K562 (cell line): ENCODE results near the gene ZNF200. TPM values are rescaled to one million over a fixed set of nuclear protein-coding genes. Genes with fewer than 3 reads are reported as not detected.
A peak's percentile ranks its signal among the peaks of the same experiment; 100 is the strongest.

Experiments
- ATF7 ChIP-seq: fragments of 450-650 bp; IDR thresholded peaks from 2 replicates; pipeline ENCODE4 v1.7.1; 2014; ENCODE audit warnings: mild to moderate bottlenecking, moderate library complexity
- E2F3 ChIP-seq: fragments of 250-450 bp; sonication (Bioruptor Pico); IDR thresholded peaks from 2 replicates; pipeline ENCODE4 v1.4.0; 2020; ENCODE audit warnings: mild to moderate bottlenecking
- FIP1L1 ChIP-seq: fragments of 200-400 bp; formaldehyde crosslinking; IDR thresholded peaks from 2 replicates; pipeline ENCODE4 v1.6.1; 2018; ENCODE audit warnings: mild to moderate bottlenecking, low read depth, low read length; ENCODE audit not compliant: poor library complexity, severe bottlenecking
- FOXA3 ChIP-seq, 2 experiments: fragments of 450-650 bp in 1 of 2; sonication (generic) in 1 of 2; formaldehyde crosslinking; IDR thresholded peaks in 1 of 2; conservative IDR thresholded peaks in 1 of 2; 2 replicates each; pipeline versions ENCODE4 v1.4.0 to v1.8.0; 2020 to 2022; ENCODE audit warnings: mild to moderate bottlenecking in 2 of 2, missing genetic modification reagents in 1 of 2
- HOMEZ ChIP-seq: fragments of 250-450 bp; sonication (Bioruptor Pico); IDR thresholded peaks from 2 replicates; pipeline ENCODE4 v1.4.0; 2020; ENCODE audit warnings: mild to moderate bottlenecking, moderate library complexity
- MED1 ChIP-seq: sonication (generic); formaldehyde crosslinking; IDR thresholded peaks from 2 replicates; pipeline ENCODE4 v1.8.1; 2023; ENCODE audit warnings: missing genetic modification reagents, borderline replicate concordance
- MYNN ChIP-seq, 2 experiments: sonication (generic); formaldehyde crosslinking in 1 of 2; IDR thresholded peaks; 2 replicates each; pipeline versions ENCODE4 v1.5.0 to v1.6.1; 2016 to 2020; ENCODE audit warnings: antibody characterized with exemption in 1 of 2, missing genetic modification reagents in 1 of 2
- NR1H2 ChIP-seq: sonication (generic); formaldehyde crosslinking; IDR thresholded peaks from 2 replicates; pipeline ENCODE4 v1.4.0; 2020; ENCODE audit warnings: mild to moderate bottlenecking, missing genetic modification reagents
- PHB ChIP-seq: fragments of 250-450 bp; sonication (Bioruptor Pico); IDR thresholded peaks from 2 replicates; pipeline ENCODE4 v1.5.0; 2021
- SLC30A9 ChIP-seq: fragments of 250-450 bp; sonication (Bioruptor Pico); IDR thresholded peaks from 2 replicates; pipeline ENCODE4 v1.8.0; 2022; ENCODE audit warnings: mild to moderate bottlenecking, moderate library complexity
- YBX1 ChIP-seq: fragments of 450-650 bp; IDR thresholded peaks from 2 replicates; pipeline ENCODE4 v1.7.1; 2016; ENCODE audit warnings: mild to moderate bottlenecking
- ZBTB12 ChIP-seq: fragments of 250-450 bp; sonication (Bioruptor Pico); IDR thresholded peaks from 2 replicates; pipeline ENCODE4 v1.4.0; 2020
- ZBTB8A ChIP-seq: fragments of 450-650 bp; IDR thresholded peaks from 2 replicates; pipeline ENCODE4 v1.6.1; 2018; ENCODE audit warnings: mild to moderate bottlenecking, moderate library complexity; ENCODE audit not compliant: partially characterized antibody
- ZNF23 ChIP-seq: fragments of 250-450 bp; sonication (Bioruptor Pico); IDR thresholded peaks from 2 replicates; pipeline ENCODE4 v1.4.0; 2020; ENCODE audit warnings: mild to moderate bottlenecking
- ZNF239 ChIP-seq: fragments of 250-450 bp; sonication (Bioruptor Pico); IDR thresholded peaks from 2 replicates; pipeline ENCODE4 v1.4.0; 2020; ENCODE audit warnings: mild to moderate bottlenecking
- ZNF740 ChIP-seq, 3 experiments: fragments of 200-800 bp in 1 of 3; sonication (Bioruptor generic) in 1 of 3; sonication (generic) in 1 of 3; formaldehyde crosslinking in 1 of 3; IDR thresholded peaks; 2 replicates each; pipeline versions ENCODE4 v1.6.1 to v1.8.0; 2016 to 2022; ENCODE audit warnings: mild to moderate bottlenecking in 2 of 3, missing compliant biosample characterization in 2 of 3, missing genetic modification characterization in 2 of 3, missing genetic modification reagents in 1 of 3
- polyA plus RNA-seq, 8 experiments: library from polyadenylated mRNA; depleted of rRNA in 4 of 8; stranded (reverse) in 5 of 8; unstranded in 3 of 8; fragments of >200 nt; fragmentation: Nextera tagmentation in 2 of 8; fragmentation: Illumina TruSeq in 1 of 8; extraction: Ambion mirVana in 2 of 8; extraction: Trizol in 1 of 8; gene quantifications; 2 replicates each; pipeline versions ENCODE4 v1.2.1 to v1.2.3, GENCODE V29; 2011 to 2014; ENCODE audit warnings: inconsistent platforms in 1 of 8, missing spikeins in 1 of 8
- total RNA-seq, 7 experiments: library from RNA; depleted of rRNA in 6 of 7; stranded (reverse); fragments of >200 nt in 6 of 7; fragmentation: Illumina TruSeq in 2 of 7; extraction: Trizol in 2 of 7; gene quantifications; 2 replicates each; pipeline versions ENCODE4 v1.2.1 to v1.2.3, GENCODE V29; 2011 to 2021; ENCODE audit warnings: low replicate concordance in 1 of 7
- TF ChIP-seq, protein P1 (sequence below): IDR thresholded peaks from 2 replicates; pipeline ENCODE4 v1.6.1; 2014; ENCODE audit warnings: antibody characterized with exemption
- TF ChIP-seq, protein P2 (sequence below): sonication (generic); formaldehyde crosslinking; IDR thresholded peaks from 2 replicates; pipeline ENCODE4 v1.8.1; 2023; ENCODE audit warnings: mild to moderate bottlenecking, missing genetic modification reagents

ZNF200 gene
- total and polyA plus RNA-seq, 9 of the 15 experiments (the other 6 are each of a cell fraction or from before 2014, with no cell fraction given) = 4.8 to 14.5 (median 9.2) TPM

DNA sequence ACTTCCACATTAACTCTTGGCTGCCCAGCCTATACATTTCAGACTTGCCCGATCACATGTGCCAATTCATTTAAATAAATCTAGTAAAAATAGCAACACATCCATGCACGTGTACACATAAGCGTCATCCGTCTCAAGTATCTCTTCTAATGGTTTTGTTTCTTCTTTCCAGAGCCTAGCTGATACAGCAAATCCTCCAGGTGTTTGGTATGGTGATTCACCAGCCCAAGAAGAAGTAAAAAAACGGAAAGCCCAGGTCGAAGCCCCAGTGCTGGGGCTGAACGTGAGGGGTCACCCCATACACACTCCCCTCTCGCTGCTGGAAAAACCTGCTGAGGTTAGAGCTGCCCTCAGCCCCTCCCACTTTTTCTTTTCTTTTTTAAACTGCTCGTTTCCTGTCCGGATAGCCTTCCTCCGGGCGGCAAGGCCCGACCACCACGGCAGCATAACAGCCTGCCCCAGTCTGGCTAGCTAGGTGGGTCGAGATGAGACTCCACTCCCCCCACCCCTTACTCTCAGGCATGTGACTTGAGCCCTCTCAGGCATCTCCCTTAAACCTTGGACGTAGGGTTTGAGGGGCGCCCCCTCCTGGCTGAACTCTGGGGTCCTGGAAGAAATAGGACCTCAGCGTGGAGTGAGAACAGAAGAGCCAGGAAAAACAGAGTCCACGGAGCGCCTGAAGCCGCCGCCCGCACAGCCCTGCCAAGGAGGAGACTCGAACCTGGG lies 60.9 kb downstream of the ZNF200 start (continued):
- TF ChIP-seq, protein P1, sequence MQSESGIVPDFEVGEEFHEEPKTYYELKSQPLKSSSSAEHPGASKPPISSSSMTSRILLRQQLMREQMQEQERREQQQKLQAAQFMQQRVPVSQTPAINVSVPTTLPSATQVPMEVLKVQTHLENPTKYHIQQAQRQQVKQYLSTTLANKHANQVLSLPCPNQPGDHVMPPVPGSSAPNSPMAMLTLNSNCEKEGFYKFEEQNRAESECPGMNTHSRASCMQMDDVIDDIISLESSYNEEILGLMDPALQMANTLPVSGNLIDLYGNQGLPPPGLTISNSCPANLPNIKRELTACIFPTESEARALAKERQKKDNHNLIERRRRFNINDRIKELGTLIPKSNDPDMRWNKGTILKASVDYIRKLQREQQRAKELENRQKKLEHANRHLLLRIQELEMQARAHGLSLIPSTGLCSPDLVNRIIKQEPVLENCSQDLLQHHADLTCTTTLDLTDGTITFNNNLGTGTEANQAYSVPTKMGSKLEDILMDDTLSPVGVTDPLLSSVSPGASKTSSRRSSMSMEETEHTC = peak; percentile 46; the same call in 1 of the 2 replicates
- no peak for TF ChIP-seq NR1H2 (CRISPR knock-in tag)
- TF ChIP-seq ZBTB8A = no peak
- TF ChIP-seq HOMEZ = no peak
- TF ChIP-seq ZNF740 (CRISPR knock-in tag; IDR thresholded peaks at IDR 0.05) = 0 out of 2 replicates have a peak, but pooled peaks have one; percentile 41
- no peak for TF ChIP-seq ZNF740 (tag; IDR thresholded peaks at IDR 0.05)
- TF ChIP-seq SLC30A9 (CRISPR knock-in tag) = no peak
- TF ChIP-seq ZNF239 = no peak
- TF ChIP-seq PHB = no peak
- TF ChIP-seq ZNF23 (CRISPR knock-in tag) = no peak
- no peak for TF ChIP-seq FIP1L1
- no peak for TF ChIP-seq MED1 (CRISPR knock-in tag)
- TF ChIP-seq, protein P2, sequence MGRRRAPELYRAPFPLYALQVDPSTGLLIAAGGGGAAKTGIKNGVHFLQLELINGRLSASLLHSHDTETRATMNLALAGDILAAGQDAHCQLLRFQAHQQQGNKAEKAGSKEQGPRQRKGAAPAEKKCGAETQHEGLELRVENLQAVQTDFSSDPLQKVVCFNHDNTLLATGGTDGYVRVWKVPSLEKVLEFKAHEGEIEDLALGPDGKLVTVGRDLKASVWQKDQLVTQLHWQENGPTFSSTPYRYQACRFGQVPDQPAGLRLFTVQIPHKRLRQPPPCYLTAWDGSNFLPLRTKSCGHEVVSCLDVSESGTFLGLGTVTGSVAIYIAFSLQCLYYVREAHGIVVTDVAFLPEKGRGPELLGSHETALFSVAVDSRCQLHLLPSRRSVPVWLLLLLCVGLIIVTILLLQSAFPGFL (CRISPR knock-in tag) = no peak
- TF ChIP-seq YBX1 = no peak
- no peak for TF ChIP-seq MYNN (IDR thresholded peaks at IDR 0.05)
- TF ChIP-seq MYNN (CRISPR knock-in tag; IDR thresholded peaks at IDR 0.05) = no peak
- no peak for TF ChIP-seq E2F3 (CRISPR knock-in tag)
- TF ChIP-seq ATF7 = peak; percentile 51
- TF ChIP-seq FOXA3 (CRISPR knock-in tag; conservative IDR thresholded peaks at IDR 0.05 in 1 of 2, IDR thresholded peaks at IDR 0.05 in 1 of 2) = 0 out of 4 replicates have a peak, but pooled peaks of 1 of the 2 experiments have one; percentile 51
- no peak for TF ChIP-seq ZBTB12
